K562 (cell line): ENCODE data around the gene LRRK1. TPM values are rescaled to one million over a fixed set of nuclear protein-coding genes. Genes with fewer than 3 reads are reported as not detected.

ENCODE experiments used
- COPS2 ChIP-seq: fragments of 450-650 bp; conservative IDR thresholded peaks from 2 replicates; pipeline ENCODE4 v1.6.1; 2016; ENCODE audit warnings: mild to moderate bottlenecking, moderate library complexity
- HNRNPH1 ChIP-seq: fragments of 200-400 bp; formaldehyde crosslinking; optimal IDR thresholded peaks from 2 replicates; pipeline ENCODE3; 2017; ENCODE audit warnings: low read depth, mild to moderate bottlenecking, low read length, moderate library complexity
- POLR2A ChIP-seq: fragments of 450-650 bp; conservative IDR thresholded peaks from 2 replicates; pipeline ENCODE4 v1.6.1; 2016
- SNRNP70 ChIP-seq: fragments of 200-400 bp; formaldehyde crosslinking; optimal IDR thresholded peaks from 2 replicates; pipeline ENCODE3; 2017; ENCODE audit warnings: low read depth, low read length
- TFAM ChIP-seq: fragments of 250-450 bp; sonication (Bioruptor Pico); conservative IDR thresholded peaks from 2 replicates; pipeline ENCODE4 v1.5.0; 2021; ENCODE audit warnings: mild to moderate bottlenecking, moderate library complexity
- TGIF2 ChIP-seq: sonication (generic); formaldehyde crosslinking; IDR thresholded peaks from 2 replicates; pipeline ENCODE4 v1.8.1; 2022; ENCODE audit warnings: mild to moderate bottlenecking, missing genetic modification reagents, moderate library complexity
- ZFP91 ChIP-seq: sonication (generic); formaldehyde crosslinking; IDR thresholded peaks from 2 replicates; pipeline ENCODE4 v1.8.0; 2022; ENCODE audit warnings: mild to moderate bottlenecking, missing genetic modification reagents
- ZNF780A ChIP-seq: fragments of 250-450 bp; sonication (Bioruptor Pico); IDR thresholded peaks from 2 replicates; pipeline ENCODE4 v1.5.0; 2021; ENCODE audit warnings: mild to moderate bottlenecking
- polyA plus RNA-seq, 8 experiments: library from polyadenylated mRNA; depleted of rRNA in 4 of 8; stranded (reverse) in 5 of 8; unstranded in 3 of 8; fragments of >200 nt; fragmentation: Nextera tagmentation in 2 of 8; fragmentation: Illumina TruSeq in 1 of 8; extraction: Ambion mirVana in 2 of 8; extraction: Trizol in 1 of 8; gene quantifications; 2 replicates each; pipeline versions ENCODE4 v1.2.1 to v1.2.3, GENCODE V29; 2011 to 2014; ENCODE audit warnings: inconsistent platforms in 1 of 8, missing spikeins in 1 of 8
- total RNA-seq, 7 experiments: library from RNA; depleted of rRNA in 6 of 7; stranded (reverse); fragments of >200 nt in 6 of 7; fragmentation: Illumina TruSeq in 2 of 7; extraction: Trizol in 2 of 7; gene quantifications; 2 replicates each; pipeline versions ENCODE4 v1.2.1 to v1.2.3, GENCODE V29; 2011 to 2021; ENCODE audit warnings: low replicate concordance in 1 of 7
- TF ChIP-seq, protein P1 (sequence below): fragments of 450-650 bp; IDR thresholded peaks from 2 replicates; pipeline ENCODE4 v1.6.1; 2016; ENCODE audit warnings: mild to moderate bottlenecking, moderate library complexity
- TF ChIP-seq, protein P2 (sequence below): fragments of 250-450 bp; sonication (Bioruptor Pico); IDR thresholded peaks from 2 replicates; pipeline ENCODE4 v1.4.0; 2020; ENCODE audit warnings: mild to moderate bottlenecking

LRRK1 gene
- total and polyA plus RNA-seq, 9 of the 15 experiments (the other 6 are each of a cell fraction or from before 2014, with no cell fraction given) = 0.01 to 1.5 (median 0.11) TPM

- no peak for TF ChIP-seq SNRNP70
- no peak for TF ChIP-seq HNRNPH1
- TF ChIP-seq, protein P1, sequence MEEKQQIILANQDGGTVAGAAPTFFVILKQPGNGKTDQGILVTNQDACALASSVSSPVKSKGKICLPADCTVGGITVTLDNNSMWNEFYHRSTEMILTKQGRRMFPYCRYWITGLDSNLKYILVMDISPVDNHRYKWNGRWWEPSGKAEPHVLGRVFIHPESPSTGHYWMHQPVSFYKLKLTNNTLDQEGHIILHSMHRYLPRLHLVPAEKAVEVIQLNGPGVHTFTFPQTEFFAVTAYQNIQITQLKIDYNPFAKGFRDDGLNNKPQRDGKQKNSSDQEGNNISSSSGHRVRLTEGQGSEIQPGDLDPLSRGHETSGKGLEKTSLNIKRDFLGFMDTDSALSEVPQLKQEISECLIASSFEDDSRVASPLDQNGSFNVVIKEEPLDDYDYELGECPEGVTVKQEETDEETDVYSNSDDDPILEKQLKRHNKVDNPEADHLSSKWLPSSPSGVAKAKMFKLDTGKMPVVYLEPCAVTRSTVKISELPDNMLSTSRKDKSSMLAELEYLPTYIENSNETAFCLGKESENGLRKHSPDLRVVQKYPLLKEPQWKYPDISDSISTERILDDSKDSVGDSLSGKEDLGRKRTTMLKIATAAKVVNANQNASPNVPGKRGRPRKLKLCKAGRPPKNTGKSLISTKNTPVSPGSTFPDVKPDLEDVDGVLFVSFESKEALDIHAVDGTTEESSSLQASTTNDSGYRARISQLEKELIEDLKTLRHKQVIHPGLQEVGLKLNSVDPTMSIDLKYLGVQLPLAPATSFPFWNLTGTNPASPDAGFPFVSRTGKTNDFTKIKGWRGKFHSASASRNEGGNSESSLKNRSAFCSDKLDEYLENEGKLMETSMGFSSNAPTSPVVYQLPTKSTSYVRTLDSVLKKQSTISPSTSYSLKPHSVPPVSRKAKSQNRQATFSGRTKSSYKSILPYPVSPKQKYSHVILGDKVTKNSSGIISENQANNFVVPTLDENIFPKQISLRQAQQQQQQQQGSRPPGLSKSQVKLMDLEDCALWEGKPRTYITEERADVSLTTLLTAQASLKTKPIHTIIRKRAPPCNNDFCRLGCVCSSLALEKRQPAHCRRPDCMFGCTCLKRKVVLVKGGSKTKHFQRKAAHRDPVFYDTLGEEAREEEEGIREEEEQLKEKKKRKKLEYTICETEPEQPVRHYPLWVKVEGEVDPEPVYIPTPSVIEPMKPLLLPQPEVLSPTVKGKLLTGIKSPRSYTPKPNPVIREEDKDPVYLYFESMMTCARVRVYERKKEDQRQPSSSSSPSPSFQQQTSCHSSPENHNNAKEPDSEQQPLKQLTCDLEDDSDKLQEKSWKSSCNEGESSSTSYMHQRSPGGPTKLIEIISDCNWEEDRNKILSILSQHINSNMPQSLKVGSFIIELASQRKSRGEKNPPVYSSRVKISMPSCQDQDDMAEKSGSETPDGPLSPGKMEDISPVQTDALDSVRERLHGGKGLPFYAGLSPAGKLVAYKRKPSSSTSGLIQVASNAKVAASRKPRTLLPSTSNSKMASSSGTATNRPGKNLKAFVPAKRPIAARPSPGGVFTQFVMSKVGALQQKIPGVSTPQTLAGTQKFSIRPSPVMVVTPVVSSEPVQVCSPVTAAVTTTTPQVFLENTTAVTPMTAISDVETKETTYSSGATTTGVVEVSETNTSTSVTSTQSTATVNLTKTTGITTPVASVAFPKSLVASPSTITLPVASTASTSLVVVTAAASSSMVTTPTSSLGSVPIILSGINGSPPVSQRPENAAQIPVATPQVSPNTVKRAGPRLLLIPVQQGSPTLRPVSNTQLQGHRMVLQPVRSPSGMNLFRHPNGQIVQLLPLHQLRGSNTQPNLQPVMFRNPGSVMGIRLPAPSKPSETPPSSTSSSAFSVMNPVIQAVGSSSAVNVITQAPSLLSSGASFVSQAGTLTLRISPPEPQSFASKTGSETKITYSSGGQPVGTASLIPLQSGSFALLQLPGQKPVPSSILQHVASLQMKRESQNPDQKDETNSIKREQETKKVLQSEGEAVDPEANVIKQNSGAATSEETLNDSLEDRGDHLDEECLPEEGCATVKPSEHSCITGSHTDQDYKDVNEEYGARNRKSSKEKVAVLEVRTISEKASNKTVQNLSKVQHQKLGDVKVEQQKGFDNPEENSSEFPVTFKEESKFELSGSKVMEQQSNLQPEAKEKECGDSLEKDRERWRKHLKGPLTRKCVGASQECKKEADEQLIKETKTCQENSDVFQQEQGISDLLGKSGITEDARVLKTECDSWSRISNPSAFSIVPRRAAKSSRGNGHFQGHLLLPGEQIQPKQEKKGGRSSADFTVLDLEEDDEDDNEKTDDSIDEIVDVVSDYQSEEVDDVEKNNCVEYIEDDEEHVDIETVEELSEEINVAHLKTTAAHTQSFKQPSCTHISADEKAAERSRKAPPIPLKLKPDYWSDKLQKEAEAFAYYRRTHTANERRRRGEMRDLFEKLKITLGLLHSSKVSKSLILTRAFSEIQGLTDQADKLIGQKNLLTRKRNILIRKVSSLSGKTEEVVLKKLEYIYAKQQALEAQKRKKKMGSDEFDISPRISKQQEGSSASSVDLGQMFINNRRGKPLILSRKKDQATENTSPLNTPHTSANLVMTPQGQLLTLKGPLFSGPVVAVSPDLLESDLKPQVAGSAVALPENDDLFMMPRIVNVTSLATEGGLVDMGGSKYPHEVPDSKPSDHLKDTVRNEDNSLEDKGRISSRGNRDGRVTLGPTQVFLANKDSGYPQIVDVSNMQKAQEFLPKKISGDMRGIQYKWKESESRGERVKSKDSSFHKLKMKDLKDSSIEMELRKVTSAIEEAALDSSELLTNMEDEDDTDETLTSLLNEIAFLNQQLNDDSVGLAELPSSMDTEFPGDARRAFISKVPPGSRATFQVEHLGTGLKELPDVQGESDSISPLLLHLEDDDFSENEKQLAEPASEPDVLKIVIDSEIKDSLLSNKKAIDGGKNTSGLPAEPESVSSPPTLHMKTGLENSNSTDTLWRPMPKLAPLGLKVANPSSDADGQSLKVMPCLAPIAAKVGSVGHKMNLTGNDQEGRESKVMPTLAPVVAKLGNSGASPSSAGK = no peak
- no peak for TF ChIP-seq TFAM (CRISPR knock-in tag)
- TF ChIP-seq TGIF2 (CRISPR knock-in tag) = no peak
- no peak for TF ChIP-seq ZNF780A
- TF ChIP-seq POLR2A = no peak
- TF ChIP-seq ZFP91 = no peak
- TF ChIP-seq, protein P2, sequence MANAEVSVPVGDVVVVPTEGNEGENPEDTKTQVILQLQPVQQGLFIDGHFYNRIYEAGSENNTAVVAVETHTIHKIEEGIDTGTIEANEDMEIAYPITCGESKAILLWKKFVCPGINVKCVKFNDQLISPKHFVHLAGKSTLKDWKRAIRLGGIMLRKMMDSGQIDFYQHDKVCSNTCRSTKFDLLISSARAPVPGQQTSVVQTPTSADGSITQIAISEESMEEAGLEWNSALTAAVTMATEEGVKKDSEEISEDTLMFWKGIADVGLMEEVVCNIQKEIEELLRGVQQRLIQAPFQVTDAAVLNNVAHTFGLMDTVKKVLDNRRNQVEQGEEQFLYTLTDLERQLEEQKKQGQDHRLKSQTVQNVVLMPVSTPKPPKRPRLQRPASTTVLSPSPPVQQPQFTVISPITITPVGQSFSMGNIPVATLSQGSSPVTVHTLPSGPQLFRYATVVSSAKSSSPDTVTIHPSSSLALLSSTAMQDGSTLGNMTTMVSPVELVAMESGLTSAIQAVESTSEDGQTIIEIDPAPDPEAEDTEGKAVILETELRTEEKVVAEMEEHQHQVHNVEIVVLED = no peak
- TF ChIP-seq COPS2 = no peak
Observed at GRCh38 chr15:101107625-101108460, 188.7 kb downstream of the LRRK1 start (continued).
